SK-N-MC (cell line): ENCODE measurements around the gene MMRN2.
"Not testable (repeated sequence)": the region's sequence is repeated elsewhere in the genome, so short reads cannot be mapped to it uniquely, and the experiment has no call there.

Source experiments
- DNase-seq: peaks from one replicate; pipeline ENCODE4 v3.0.0-alpha.2; 2011; ENCODE audit warnings: low read depth, low spot score
- H3K27ac ChIP-seq: fragments of 200-600 bp; sonication (generic); 2 replicates; pipeline ENCODE4 v1.5.1; 2016; ENCODE audit warnings: mixed run types
- H3K36me3 ChIP-seq: fragments of 200-600 bp; sonication (generic); 2 replicates; pipeline ENCODE4 v1.6.1; 2017; ENCODE audit warnings: antibody characterized with exemption, low read length, mixed read lengths; ENCODE audit not compliant: insufficient read depth
- H3K4me3 ChIP-seq: fragments of 200-600 bp; sonication (generic); 2 replicates; pipeline ENCODE4 v1.5.1; 2016
- H3K9ac ChIP-seq: fragments of 200-600 bp; sonication (generic); 2 replicates; pipeline ENCODE4 v1.8.0; 2017; ENCODE audit warnings: mixed run types, mixed read lengths; ENCODE audit not compliant: insufficient read length
- H3K9me3 ChIP-seq: fragments of 200-600 bp; sonication (generic); 2 replicates; pipeline ENCODE4 v1.6.1; 2017; ENCODE audit warnings: low read depth, mild to moderate bottlenecking, antibody characterized with exemption, low read length, moderate library complexity, mixed read lengths
- EZH2 ChIP-seq: fragments of 200-600 bp; sonication (generic); IDR thresholded peaks from one replicate; pipeline ENCODE4 v1.6.1; 2017; ENCODE audit warnings: antibody characterized with exemption
- FOXP2 ChIP-seq: optimal IDR thresholded peaks from 2 replicates; pipeline ENCODE3; 2011; ENCODE audit warnings: mild to moderate bottlenecking, moderate library complexity; ENCODE audit not compliant: insufficient read depth; ENCODE audit errors: extremely low read length, control extremely low read depth
- POLR2AphosphoS5 ChIP-seq: IDR thresholded peaks from 2 replicates; pipeline ENCODE4 v1.6.1; 2012; ENCODE audit warnings: mild to moderate bottlenecking, low read depth, low read length, borderline replicate concordance

Gene MMRN2

DNA sequence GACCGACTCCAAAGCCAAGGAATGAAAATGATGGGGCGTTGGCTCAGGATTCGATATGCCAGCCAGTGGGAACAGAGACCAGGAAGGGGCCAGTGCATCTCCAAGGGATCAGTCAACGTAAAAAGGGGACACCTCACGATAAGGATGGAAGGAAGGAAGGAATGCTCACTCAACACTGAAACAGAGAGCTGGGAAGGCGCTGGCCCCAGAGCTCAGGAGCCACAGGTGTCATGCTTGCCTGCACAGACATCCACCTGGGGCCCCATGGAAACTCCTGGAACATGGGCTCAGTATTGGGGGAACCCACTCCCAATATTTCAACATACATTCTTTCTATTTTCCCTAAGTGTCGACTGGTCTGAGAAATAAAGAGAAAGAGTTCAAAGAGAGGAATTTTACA, 5.3 kb downstream of the MMRN2 start:
- H3K27ac ChIP-seq, result no peak overlapping the region
- no peak overlapping the region for H3K9ac ChIP-seq
- no peak overlapping the region for H3K4me3 ChIP-seq
- H3K36me3 ChIP-seq, result no peaks in the 10 kb centered on the region
- H3K9me3 ChIP-seq, result no peaks in the 10 kb centered on the region
- no peak for DNase-seq
- TF ChIP-seq POLR2AphosphoS5 (no peak), FOXP2 (no peak)

- Histone ChIP-seq H3K27ac (no peak overlapping the region), H3K9ac (no peak overlapping the region), H3K9me3 (no peaks in the 10 kb centered on the region), H3K4me3 (no peak overlapping the region), H3K36me3 (no peaks in the 10 kb centered on the region)
- no peak for DNase-seq
- no peak for TF ChIP-seq EZH2
- no peak for TF ChIP-seq FOXP2
- no peak for TF ChIP-seq POLR2AphosphoS5
Measured at GRCh38 chr10:86951184-86951761, 6.1 kb downstream of the MMRN2 start.

DNA sequence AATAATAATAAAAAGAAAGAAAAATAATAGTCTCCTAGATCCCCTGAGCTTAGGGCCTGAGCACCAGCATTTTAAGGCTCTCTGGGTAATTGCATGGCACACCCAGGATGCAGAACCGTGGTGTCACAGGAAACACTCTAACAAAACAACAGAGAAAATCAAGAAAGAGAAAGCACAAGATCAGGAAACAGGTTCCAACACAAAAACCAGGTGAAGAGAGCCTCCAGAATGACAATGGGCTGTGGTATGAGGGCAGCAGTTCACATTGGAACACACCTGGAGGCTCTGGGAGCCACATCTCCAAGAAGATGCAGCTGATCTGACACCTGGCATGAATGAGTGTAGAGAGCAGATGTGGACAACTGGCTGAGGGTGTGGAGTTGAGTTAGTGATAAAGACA, 7.1 kb downstream of the MMRN2 start:
- Histone ChIP-seq H3K9me3 (no peaks in the 10 kb centered on the region), H3K36me3 (no peaks in the 10 kb centered on the region), H3K9ac (no peak overlapping the region), H3K27ac (no peak overlapping the region), H3K4me3 (no peak overlapping the region)
- DNase-seq, result no peak
- TF ChIP-seq FOXP2 (no peak), EZH2 (no peak), POLR2AphosphoS5 (no peak)

GRCh38 chr10:86947806-86948205, 9.6 kb downstream of the MMRN2 start:
- H3K4me3 ChIP-seq, H3K27ac ChIP-seq, H3K36me3 ChIP-seq, DNase-seq, H3K9ac ChIP-seq, H3K9me3 ChIP-seq: not testable (repeated sequence)

DNA sequence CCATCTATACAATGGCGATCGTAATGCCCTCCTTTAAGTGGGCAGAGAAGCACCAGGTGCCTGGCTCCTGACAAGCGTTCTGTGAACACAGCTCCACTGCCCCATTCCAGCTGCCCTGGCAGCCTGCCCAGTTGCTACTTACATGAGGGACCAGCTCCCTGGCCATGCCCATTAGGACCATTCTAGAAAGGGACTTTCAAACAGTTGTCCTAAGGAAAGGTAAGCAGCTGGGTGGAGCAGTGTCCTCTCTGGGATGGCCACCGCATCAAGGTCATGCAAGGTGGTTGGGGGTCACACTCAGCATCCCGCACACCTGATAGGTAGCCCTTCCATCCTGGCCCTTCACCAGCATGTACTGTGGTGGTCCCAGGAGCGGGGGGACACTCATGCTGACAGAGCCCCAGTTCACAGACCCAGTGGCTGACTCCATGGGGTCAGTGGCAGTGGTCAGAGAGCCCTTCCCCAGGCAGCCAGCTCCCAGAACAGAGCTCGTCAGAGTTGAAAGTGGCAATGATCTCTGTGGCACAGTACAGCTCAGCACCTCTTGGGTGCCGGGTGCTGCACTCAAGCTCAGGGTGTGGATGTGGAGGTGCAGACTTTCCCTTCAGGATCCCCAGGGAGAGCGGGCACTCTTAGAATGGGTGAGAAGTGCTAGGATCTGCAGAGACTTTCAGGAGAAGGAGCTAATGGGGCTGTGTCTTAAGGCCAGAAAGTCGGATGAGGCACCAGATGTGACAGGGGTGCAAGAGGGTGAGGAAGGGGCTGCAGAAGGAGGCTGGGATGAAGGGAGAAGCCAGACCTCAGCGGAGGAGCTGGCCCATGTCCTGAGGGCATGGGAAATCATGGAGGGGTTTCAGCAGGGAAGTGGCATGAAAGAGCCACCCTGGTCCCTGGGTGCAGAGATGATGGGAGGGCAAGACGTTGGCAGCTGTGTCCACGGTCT, 10.9 kb downstream of the MMRN2 start:
- no peak overlapping the region for H3K9ac ChIP-seq
- H3K9me3 ChIP-seq, result no peaks in the 10 kb centered on the region
- H3K27ac ChIP-seq, result no peak overlapping the region
- no peak for TF ChIP-seq POLR2AphosphoS5
- TF ChIP-seq FOXP2, result no peak
- TF ChIP-seq EZH2, result no peak
- H3K36me3 ChIP-seq, result no peaks in the 10 kb centered on the region
- no peak overlapping the region for H3K4me3 ChIP-seq
- DNase-seq, result no peak

DNA sequence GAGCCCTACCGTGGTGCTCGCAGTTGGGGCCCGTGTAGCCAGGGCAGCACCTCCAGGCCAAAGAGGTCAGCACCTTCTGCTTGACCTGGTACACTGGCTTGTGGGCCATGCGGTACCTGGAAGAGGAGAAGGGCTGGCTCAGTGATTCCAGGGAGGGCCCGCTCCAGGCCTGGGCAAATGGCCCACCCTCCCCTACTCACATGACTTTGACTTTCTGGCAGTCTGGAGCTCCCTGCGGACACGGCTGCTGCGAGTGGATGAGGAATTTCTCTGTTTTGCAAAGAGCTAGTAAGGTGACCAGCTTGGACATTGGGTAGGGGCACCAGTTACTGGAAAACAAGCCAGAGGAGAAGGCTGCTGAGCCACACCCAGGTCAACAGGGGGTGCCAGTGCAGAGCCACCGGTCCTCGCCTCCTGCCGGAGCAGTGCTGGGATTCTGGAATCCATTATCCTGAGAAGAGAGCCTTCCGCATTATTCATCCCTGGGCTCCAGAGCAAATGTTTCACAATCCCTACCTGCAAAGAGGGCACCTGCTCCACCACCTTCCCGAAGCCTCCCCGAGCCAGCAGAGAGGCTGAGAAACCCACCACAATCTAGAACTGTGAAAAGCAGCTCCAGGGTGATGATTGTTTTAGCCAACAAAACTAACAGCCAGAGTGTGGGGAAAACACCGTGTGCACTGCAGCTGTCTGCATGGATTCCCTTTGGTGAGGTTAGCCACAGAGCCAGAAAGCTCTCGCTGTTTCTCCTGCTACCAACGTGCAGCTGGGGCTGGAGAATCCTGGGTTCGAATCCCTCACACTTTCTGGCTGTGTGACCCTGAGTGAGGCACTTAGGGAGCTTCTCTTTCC, 11.8 kb downstream of the MMRN2 start:
- Histone ChIP-seq H3K9me3 (no peaks in the 10 kb centered on the region), H3K9ac (no peak overlapping the region), H3K36me3 (no peaks in the 10 kb centered on the region), H3K4me3 (no peak overlapping the region), H3K27ac (no peak overlapping the region)
- no peak for DNase-seq
- TF ChIP-seq EZH2, result no peak
- TF ChIP-seq FOXP2, result no peak
- no peak for TF ChIP-seq POLR2AphosphoS5

- Histone ChIP-seq H3K4me3 (no peak overlapping the region), H3K27ac (no peak overlapping the region), H3K9me3 (no peaks in the 10 kb centered on the region), H3K36me3 (no peaks in the 10 kb centered on the region), H3K9ac (no peak overlapping the region)
- no peak for DNase-seq
- TF ChIP-seq FOXP2 (no peak), EZH2 (no peak), POLR2AphosphoS5 (no peak)
Measured at GRCh38 chr10:86944907-86945306, 12.5 kb downstream of the MMRN2 start.

DNA sequence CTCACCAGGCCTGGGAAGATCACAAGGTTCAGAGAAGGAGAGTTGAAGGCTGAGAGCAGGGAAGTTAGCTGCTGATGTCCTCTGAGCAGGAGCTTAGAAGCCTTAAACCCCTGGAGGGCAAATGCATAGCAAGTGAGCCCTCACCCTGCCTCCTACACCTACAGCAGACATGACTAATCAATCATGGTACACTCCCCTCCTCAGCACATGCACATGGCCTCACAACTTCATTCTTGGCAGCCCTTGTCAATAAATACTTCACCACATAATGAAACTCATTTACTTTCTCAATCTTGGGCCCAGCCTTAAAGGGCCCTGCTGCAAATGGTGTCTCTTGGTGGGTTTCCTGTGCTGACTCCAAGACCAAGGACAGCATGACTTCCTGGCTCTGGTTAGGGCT, 12.9 kb downstream of the MMRN2 start:
- H3K9me3 ChIP-seq, result no peaks in the 10 kb centered on the region
- no peak overlapping the region for H3K9ac ChIP-seq
- TF ChIP-seq POLR2AphosphoS5, result no peak
- TF ChIP-seq EZH2, result no peak
- no peak for TF ChIP-seq FOXP2
- H3K27ac ChIP-seq, result no peak overlapping the region
- DNase-seq, result no peak
- H3K4me3 ChIP-seq, result no peak overlapping the region
- H3K36me3 ChIP-seq, result no peaks in the 10 kb centered on the region

- Histone ChIP-seq H3K9ac (no peak overlapping the region), H3K4me3 (no peak overlapping the region), H3K27ac (no peak overlapping the region), H3K9me3 (no peaks in the 10 kb centered on the region), H3K36me3 (no peaks in the 10 kb centered on the region)
- no peak for DNase-seq
- TF ChIP-seq POLR2AphosphoS5 (no peak), FOXP2 (no peak), EZH2 (no peak)
Measured at GRCh38 chr10:86944031-86944419, 13.4 kb downstream of the MMRN2 start.
